NCI-H1417 treated with DMSO at 0.1 percent for 48 hours (cell line): Measurements from ENCODE around the gene CST7.
A peak's percentile ranks its signal among the peaks of the same experiment; 100 is the strongest.
"Not testable (repeated sequence)": the region's sequence is repeated elsewhere in the genome, so short reads cannot be mapped to it uniquely, and the experiment has no call there.

Experiments used
- DNase-seq: peaks from one replicate; lab custom pipeline; 2025; lab: John Stamatoyannopoulos, UW

CST7 gene, protein sequence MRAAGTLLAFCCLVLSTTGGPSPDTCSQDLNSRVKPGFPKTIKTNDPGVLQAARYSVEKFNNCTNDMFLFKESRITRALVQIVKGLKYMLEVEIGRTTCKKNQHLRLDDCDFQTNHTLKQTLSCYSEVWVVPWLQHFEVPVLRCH

DNA sequence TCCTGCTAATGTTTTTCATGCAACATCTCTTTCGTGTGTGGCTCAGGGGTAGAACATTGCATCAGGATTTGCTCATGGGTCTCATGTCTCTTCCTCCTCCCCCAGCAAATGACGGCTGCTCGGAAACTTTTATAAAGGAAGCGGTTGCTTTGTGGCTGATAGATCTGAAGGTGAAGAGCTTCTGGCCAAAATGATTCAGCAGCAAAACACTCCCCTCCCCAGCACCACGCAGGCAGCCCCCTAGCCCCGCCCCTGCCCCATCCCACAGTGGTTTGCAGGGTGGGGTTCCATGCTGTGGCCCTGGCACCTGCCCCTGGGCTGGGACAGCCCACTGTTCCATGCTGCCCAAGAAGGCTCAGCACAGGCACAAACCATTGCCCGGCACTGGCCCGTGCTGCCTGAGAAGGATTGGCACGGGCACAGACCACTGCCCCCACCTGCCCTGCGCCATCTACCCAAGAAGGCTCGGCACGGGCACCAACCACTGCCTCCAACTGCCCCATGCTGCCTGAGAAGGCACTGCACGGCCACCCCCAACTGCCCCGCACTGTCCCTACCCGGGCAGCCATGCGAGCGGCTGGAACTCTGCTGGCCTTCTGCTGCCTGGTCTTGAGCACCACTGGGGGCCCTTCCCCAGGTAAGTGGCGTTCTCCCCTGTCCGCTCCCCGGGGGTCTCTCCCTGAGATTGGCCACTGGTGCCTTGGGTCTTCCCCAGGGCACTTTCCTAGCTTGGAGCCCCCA, at the start of gene CST7:
TSS of gene CST7 (plus strand) at position 331 of the 741 bp plus-strand sequence. CDS start at position 568, 237 bp downstream.
- no peak for DNase-seq

DNA sequence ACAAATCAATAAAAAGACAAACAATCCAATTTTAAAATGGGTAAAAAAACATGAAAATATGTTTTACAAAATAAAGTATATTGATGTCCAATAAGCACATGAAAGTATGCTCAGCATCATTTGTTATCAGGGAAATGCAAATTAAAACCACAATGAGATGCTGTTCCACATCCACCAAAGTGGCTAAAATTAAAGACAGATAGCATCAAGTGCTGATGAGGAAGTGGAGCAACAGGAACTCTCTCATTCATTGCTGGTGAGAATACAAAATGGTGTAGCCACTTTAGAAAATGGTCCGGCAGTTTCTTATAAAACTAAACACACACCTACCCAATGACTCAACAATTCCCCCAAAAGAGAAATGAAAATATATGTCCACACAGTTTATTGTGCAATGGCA, 42.3 kb upstream of the CST7 start:
- no peak for DNase-seq

DNA sequence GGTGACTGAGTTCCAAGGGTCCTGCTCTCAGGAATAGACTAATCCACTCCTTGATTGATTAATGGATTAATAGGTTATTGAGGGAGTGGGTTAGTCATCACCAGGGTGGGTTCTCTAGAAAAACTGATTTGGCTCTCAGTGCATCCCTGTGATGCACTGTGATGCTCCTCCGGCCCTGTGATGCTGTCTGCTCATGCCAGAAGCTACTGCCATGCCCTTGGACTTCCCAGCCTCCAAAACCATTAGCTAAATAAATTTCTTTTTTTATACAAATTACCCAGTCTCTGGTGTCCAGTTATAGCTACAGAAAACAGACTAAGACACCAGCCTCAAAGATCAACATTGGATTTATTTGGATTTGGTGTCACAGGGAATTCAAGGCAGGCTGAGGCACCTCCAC, 40.4 kb upstream of the CST7 start:
- DNase-seq = no peak

DNA sequence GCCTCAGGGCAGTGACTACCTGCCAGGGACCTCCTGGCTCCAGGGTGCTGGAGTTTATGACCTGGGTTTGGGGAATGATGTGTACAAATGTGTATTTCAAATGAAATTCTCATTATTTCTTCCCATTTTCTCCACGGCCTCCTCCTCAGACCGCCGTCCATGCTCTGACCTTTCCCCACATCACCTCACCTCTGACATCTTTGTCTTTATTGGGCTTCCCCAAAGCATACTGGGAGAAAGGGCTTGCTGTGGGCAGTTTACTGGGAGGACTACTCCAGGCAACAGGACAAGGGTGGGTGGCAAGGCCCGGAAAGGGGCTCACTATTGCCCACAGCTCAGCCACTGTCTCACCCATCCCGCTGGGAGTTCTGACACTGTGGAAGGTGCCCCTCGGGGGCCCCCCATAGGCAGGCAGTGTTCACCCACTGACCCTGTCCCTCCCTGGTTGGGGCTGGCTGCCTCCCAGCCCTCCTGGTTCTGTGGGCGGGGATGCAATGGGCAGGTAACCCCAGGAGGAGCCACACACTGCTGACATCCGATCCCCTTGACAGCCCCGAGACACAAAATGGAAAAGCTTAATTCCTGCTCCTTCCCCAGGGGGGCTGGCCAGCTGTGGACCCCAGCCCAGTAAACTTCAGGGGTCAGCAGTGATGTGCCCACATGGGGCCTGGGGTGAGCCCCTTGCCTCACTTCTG, 39.8 kb upstream of the CST7 start:
- DNase-seq = no peak

DNA sequence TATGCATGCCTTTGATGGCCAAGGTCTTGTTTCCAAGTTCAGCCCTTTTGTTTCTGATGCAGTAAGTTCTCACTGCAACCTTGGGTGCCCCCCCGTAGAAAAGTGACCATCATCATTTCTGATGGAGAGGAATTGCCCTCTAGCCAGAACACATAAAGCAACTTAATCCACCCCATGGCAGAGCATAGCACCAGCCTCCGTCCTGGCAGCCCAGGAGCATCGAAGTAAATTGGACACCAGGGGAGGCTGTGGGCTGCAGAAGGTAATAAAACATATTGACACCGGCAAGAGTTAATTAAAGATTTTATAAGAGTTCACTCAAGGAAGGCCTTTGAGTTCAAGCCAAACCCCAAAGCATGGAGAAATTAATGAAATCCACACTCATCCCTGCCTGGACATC, 39.2 kb upstream of the CST7 start:
- DNase-seq = no peak

DNA sequence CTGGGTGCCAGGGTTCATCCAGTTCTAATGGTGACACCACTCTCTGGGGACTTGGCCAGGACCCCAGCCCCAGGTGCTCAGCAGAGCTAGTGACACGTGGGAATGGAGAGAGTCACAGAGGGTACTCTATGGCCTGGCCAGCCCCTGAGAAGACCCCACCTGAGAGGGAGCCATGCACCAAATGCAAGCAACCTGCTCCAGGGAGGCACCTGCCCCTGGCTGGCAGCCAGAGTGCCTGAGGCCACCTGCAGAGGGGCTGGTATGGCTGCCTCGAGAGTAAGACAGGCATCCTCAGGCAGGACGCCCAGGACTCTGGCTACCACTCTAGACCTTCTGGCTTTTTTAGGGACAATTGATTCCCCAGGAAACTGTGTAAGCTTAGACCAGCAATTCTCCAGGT, 38.6 kb upstream of the CST7 start:
- DNase-seq = no peak

DNA sequence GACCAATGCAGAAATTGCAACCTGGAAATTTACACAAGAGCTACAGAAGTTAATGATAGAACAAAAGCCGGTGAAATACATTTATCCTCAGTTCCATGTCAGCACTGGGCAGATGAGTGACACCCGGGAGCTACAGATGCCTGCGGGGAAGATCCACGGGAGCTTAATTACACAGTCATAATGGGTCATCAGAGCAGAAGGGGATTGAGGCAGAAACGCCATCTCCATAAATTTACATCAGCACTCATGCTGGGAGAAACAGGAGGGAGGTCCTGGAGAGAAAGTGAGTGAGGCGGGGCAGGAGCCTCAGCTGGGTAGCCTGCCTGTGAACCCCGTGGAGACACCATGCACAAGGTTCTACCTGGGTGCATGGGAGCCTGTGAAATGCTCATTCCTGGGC, 37.6 kb upstream of the CST7 start:
- peak; percentile 16 for DNase-seq

DNA sequence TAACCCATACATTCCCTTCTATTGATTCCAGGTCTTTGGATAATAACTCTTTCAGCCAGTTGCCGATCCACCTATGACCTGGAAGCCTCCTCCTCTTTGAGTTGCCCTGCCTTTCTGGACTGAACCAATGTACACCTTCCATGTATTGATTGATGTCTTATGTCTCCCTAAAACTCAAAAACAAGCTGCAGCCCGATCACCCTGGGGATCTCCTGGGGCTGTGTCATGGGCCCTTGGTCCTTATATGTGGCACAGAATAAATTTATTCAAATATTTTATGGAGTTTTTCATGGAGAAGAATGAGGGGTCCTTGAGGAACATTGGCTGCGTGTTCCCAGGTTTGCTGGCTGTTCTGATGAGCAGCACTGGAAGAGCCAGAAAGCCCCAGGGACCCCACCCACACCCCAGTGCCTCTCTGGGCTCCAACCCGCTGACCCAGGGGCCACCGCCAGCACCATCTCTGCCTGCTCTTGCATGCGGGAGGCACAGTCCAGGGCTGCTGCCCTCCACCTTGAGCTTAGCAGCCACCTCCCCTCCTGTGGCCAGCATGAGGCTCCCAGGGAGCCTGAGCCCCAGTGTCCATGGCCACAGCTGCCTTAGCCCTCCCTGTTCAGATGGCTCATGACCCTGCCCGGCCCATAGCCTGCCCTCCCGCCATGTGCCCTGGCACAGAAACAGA, 36.5 kb upstream of the CST7 start:
- no peak for DNase-seq

DNA sequence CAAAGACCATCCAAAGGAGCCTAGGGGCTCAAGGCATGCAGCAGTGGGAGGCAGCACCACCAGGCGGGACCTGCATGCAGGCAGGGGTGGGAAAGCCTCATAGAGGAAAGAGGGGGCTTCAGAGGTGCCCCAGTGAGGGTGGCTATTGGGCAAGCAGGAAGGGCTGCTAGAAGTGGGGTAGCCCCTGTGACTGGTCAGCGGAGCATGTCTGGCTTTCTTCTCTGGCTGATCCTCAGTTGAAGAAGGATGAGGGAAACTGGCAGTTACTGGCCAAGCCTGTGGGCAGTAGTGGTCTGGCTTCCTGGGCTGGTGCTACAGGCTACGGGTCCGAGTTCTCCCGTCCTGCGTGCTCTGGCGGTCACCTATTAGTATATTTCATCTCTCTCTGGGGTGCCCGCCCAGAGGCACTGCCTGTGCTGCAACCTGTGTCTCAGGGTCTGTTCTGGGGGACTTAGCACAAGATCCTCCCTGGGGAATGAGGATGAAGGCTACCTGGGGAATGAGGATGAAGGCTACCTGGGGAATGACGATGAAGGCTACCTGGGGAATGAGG, 35.9 kb upstream of the CST7 start:
- no peak for DNase-seq

DNA sequence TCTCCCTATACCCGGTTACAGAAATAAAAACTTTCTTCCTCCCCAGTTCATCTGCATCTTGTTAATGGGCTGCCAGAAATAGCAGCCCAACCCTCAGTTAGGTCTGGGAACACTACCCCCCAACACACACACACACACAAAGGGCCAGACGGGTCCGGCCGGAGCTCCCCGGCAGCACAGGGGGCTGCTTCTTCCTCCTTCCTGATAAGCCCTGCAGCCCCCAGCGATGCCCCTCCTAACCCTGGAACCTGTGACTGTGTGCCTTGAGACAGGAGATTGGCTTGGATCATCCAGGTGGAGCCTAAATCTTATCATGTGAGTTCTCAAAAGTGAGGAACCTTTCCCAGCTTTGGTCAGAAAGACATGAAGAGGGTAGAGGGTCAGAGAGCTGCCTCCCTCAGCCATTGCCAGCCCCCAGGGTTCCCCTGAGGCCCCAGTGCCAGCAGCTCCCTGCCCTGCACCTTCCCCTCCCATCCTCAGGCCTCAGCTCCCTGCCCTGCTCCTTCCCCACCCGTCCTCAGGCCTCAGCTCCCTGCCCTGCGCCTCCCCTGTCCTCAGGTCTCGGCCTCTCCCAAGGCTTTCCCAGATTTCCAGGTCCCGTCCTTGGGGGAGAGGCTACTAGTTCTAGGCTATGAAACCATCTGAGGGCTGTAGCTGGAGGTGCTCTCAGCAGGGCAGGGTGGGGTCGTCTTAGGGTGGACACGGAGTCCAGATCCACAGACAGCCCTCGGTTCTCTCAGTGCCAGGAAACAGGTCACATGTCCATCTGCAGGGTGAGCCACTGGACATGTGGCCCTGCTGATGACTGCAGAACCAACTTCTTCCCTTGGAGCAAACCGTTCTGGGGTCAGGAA, 34.5 kb upstream of the CST7 start:
- DNase-seq = no peak

DNA sequence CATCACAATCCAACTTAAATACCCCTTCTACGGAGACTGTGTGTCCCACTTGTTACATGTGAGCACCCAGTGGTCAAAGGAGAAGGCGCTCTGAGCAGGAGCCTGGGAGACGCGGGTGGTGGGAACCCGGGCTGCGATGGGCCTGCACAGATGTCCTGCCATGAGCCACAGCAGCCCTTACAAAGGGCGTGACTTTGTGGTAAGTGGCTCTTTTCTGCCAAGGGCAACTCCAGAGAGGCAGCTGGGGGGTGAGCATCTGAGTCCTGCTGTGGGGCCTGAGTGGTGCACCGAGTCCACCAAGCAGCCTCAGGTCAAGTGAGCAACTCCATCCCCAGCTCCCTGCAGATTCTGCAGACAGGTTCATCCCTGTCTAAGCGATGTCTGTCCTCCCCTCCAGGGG, 33.6 kb upstream of the CST7 start:
- DNase-seq = no peak

DNA sequence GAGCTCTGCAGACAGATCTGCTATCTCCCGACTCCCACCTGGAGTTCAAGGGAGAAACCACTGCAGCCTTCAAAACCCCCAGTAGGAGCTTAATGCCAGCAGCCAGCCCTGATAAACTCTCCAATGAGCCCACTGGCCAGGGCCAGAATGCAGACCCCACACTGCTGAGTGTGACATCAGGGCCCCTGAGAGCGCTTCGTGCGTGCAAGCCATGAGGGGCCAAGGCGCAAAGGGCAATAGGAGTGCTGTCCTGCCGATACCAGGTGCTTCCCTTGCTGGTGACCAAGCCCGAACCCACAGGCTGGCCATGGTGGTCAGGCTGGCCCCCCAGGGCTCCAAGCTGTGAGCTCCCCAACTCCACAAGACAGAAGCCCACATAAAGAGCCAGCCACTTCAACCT, 33.2 kb upstream of the CST7 start:
- DNase-seq = no peak

DNA sequence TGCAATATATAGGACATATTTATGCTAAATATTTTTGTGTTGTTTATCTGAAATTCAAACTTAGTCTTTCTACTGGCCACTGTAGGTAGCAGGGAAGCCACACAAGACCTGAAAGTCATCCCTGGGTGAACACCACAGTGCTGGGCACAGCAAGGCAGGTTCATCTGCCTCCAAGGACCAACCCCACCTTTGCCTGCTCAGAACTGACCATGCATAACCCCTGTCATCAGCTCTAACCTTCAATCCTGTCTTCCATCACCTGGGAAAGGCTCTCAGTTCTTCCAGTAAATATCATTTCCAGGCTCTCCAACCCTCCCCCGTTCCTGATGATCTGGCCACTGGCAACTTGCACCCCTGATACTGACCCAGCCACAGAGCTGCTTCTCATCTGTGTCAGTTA, 32.7 kb upstream of the CST7 start:
- no peak for DNase-seq

DNA sequence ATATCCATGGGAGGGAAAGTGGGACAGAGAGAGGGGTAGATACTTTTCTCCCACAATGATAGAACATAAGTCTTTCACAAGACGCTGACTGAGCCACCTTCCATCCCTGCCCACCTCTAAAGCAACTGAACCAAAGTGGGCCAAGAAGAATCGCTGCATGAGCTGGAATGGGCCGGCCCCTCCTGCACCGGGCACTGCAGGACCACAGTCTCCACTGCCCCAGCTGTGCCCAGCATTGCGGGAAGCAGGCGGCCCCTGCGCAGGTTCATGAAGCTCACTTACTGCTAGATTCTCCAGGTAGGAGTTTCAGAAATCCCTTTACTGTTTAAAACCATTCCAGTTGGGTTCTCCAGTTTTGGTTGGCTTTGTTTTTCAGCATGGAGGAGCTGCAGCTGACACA, 32.0 kb upstream of the CST7 start:
- DNase-seq = no peak

DNA sequence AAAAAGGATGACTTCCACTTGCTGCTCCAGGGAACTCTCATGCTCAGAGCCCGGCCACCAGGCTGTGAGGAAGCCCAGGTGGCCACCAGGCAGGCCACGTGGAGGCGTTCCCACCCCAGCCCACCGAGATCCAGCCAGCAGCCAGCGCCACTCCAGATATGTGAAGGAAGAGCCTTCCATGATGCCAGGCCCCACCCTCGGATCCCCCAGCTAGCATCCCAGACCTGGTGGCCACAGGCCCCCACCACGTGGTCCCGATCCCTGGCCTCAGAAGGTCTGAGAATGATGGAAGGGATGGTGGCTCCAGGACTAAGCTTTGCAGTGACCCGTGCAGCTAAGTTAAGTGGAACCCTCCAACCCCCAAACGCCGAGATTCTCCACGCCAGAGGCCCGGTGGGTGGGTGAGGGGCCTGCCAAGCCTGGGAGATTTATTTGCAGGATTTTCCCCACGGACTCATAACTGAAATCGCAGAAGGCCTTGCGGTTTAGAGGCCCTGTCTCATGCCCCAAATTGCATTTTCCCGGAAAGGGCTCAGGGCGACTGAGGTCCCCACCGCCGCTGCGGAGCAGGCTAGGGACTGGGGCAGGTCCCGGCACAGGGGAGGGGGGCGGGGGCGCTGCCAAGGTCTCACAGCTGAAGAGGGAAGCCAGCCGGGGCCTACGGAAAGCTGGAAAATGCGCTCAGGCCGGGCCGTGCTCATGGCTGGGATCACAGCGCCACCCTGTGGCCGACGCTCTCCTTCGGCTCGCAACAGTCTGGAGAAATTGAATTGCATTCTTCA, 31.1 kb upstream of the CST7 start:
- DNase-seq = no peak

DNA sequence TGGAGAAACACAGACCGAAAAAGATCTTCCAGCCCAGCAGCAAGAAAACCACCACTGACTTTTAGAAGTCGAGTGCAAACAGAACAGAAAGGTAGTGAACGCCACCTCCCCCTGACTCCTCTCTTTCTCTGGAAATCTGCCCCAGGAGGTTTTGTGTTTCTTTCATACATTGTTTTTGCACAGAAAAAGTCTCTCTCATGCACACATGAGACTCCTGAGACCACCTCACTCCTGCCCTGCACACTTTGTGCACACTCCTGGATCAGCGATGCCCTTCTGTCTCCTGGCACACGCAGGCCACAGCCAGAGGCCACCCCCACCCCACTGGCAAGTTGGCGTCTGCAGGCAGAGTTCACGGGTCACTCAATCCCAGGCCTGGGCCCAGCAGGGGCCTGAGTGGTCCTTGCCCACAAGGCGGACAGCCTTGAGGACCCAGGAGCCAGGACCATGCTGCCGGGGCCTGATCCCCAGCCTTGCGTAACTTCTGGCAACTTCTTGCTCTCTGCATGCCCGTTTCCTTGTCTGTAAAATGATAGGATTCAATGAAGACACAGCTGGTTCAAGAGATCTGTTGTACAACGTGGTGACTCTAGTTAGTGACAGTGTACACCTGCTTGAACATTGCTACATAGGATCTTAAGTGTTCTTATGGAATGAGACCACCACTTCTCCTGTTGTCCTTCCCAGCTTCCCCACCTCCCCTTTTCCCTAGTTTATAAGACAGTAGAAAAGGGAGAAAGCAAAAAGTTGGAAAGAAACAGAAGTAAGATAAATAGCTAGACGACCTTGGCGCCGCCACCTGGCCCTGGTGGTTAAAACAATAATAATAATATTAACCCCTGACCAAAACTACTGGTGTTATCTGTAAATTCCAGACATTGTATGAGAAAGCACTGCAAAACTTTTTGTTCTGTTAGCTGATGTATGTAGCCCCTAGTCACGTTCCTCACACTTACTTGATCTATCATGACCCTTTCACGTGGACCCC, 30.2 kb upstream of the CST7 start:
- DNase-seq = no peak

DNA sequence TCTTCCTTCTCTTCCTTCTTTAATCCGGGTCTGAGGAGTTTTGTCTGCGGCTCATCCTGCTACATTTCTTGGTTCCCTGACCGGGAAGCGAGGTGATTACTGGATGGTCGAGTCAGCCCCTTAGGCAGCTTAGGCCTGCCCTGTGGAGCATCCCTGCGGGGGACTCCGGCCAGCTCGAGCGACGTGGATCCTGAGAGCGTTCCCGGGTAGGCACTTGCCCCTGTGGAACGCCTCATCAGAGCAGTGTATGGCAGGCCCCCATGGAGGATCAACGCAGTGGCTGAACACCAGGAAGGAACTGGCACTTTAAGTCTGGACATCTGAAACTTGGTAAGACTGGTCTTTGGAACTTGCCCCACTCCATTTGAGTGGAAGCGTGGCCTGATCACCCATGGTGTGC, 29.4 kb upstream of the CST7 start:
- not testable (repeated sequence) for DNase-seq

DNA sequence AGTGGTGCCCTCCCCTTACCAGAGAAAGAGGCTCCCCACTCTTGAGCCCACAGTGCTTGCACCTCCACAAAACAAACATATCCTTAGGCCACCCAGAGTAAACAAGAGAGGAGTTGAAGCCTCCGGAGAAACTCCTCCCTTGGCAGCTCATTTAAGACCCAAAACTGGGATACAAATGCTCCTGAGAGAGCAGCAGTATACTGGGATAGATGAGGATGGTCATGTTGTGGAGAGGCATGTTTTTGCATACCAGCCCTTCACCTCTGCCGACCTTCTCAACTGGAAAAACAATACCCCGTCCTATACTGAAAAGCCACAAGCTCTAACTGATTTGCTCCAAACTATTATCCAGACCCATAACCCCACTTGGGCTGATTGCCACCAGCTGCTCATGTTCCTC, 28.4 kb upstream of the CST7 start:
- not testable (repeated sequence) for DNase-seq

DNA sequence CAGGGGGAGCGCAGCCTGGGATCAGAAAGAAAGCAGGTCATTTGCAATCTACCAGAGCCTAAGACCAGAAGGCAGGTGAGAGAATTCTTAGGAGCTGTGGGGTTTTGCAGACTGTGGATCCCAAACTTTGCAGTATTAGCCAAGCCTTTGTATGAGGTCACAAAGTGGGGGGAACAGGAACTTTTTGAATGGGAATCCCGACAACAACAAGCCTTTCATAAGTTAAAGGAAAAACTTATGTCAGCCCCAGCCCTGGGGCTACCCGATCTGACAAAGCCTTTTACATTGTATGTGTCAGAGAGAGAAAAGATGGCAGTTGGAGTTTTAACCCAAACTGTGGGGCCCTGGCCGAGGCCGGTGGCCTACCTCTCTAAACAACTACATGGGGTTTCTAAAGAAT, 19.8 kb upstream of the CST7 start:
- not testable (repeated sequence) for DNase-seq
